K562 (cell line): ENCODE data around the gene RNF187. TPM values are rescaled to one million over a fixed set of nuclear protein-coding genes. Genes with fewer than 3 reads are reported as not detected.
A peak's percentile ranks its signal among the peaks of the same experiment; 100 is the strongest.

ENCODE experiments used
- BCOR ChIP-seq: fragments of 450-650 bp; IDR thresholded peaks from 2 replicates; pipeline ENCODE4 v1.6.1; 2016
- FUS ChIP-seq: fragments of 200-400 bp; formaldehyde crosslinking; optimal IDR thresholded peaks from 2 replicates; pipeline ENCODE3; 2017; ENCODE audit warnings: low read depth, low read length
- JUND ChIP-seq, 2 experiments: IDR thresholded peaks; 2 replicates in 1 of 2; 3 replicates in 1 of 2; pipeline ENCODE4 v1.6.1; 2011; ENCODE audit warnings: borderline replicate concordance in 2 of 2, low read depth in 2 of 2, low read length in 2 of 2, improper control_type of control experiment in 1 of 2, missing biosample characterization in 1 of 2, missing genetic modification characterization in 1 of 2, missing genetic modification reagents in 1 of 2
- KAT8 ChIP-seq: fragments of 450-650 bp; IDR thresholded peaks from 2 replicates; pipeline ENCODE4 v1.6.1; 2016; ENCODE audit warnings: low read depth, mild to moderate bottlenecking
- MEF2D ChIP-seq: conservative IDR thresholded peaks from 2 replicates; pipeline ENCODE4 v1.6.1; 2016; ENCODE audit warnings: low read depth, missing genetic modification characterization, missing compliant biosample characterization
- MXD1 ChIP-seq: fragments of 250-450 bp; sonication (Bioruptor Pico); IDR thresholded peaks from 2 replicates; pipeline ENCODE4 v1.8.0; 2021; ENCODE audit warnings: borderline replicate concordance, mild to moderate bottlenecking, moderate library complexity; ENCODE audit not compliant: poor library complexity, severe bottlenecking
- MYC ChIP-seq, 2 experiments: fragments of 250-450 bp in 1 of 2; sonication (Bioruptor Pico) in 1 of 2; IDR thresholded peaks; 2 replicates each; pipeline versions ENCODE4 v1.5.1 to v1.6.1; 2012 to 2021; ENCODE audit warnings: low read depth in 2 of 2, borderline replicate concordance in 1 of 2, improper control_type of control experiment in 1 of 2, low read length in 1 of 2, mild to moderate bottlenecking in 1 of 2, moderate library complexity in 1 of 2
- PKNOX1 ChIP-seq: fragments of 450-650 bp; IDR thresholded peaks from 2 replicates; pipeline ENCODE4 v1.6.1; 2016
- PRDM10 ChIP-seq: fragments of 450-650 bp; IDR thresholded peaks from 2 replicates; pipeline ENCODE4 v1.6.1; 2018; ENCODE audit not compliant: partially characterized antibody
- SPI1 ChIP-seq: IDR thresholded peaks from 2 replicates; pipeline ENCODE4 v1.6.1; 2011; ENCODE audit warnings: low read depth, low read length, control low read depth, borderline replicate concordance
- THRB ChIP-seq: fragments of 450-650 bp; formaldehyde crosslinking; conservative IDR thresholded peaks from 2 replicates; pipeline ENCODE4 v1.4.0; 2022; ENCODE audit warnings: mild to moderate bottlenecking, missing genetic modification characterization
- TSHZ1 ChIP-seq: fragments of 250-450 bp; sonication (Bioruptor Pico); IDR thresholded peaks from 2 replicates; pipeline ENCODE4 v1.4.0; 2020; ENCODE audit warnings: mild to moderate bottlenecking, moderate library complexity
- ZC3H11A ChIP-seq: IDR thresholded peaks from 2 replicates; pipeline ENCODE4 v1.6.1; 2012; ENCODE audit warnings: low read depth, low read length, improper control_type of control experiment
- ZNF586 ChIP-seq: fragments of 450-650 bp; formaldehyde crosslinking; conservative IDR thresholded peaks from 2 replicates; pipeline ENCODE4 v1.4.0; 2020; ENCODE audit warnings: mild to moderate bottlenecking, moderate library complexity
- polyA plus RNA-seq, 8 experiments: library from polyadenylated mRNA; depleted of rRNA in 4 of 8; stranded (reverse) in 5 of 8; unstranded in 3 of 8; fragments of >200 nt; fragmentation: Nextera tagmentation in 2 of 8; fragmentation: Illumina TruSeq in 1 of 8; extraction: Ambion mirVana in 2 of 8; extraction: Trizol in 1 of 8; gene quantifications; 2 replicates each; pipeline versions ENCODE4 v1.2.1 to v1.2.3, GENCODE V29; 2011 to 2014; ENCODE audit warnings: inconsistent platforms in 1 of 8, missing spikeins in 1 of 8
- total RNA-seq, 7 experiments: library from RNA; depleted of rRNA in 6 of 7; stranded (reverse); fragments of >200 nt in 6 of 7; fragmentation: Illumina TruSeq in 2 of 7; extraction: Trizol in 2 of 7; gene quantifications; 2 replicates each; pipeline versions ENCODE4 v1.2.1 to v1.2.3, GENCODE V29; 2011 to 2021; ENCODE audit warnings: low replicate concordance in 1 of 7

The RNF187 gene
- total and polyA plus RNA-seq, 9 of the 15 experiments (the other 6 are each of a cell fraction or from before 2014, with no cell fraction given) = 2.3 to 119 (median 41.9) TPM

GRCh38 chr1:228463559-228464455, 23.4 kb upstream of the RNF187 start (continued):
- no peak for TF ChIP-seq ZNF586 (CRISPR knock-in tag)
- TF ChIP-seq SPI1 = 0 out of 2 replicates have a peak, but pooled peaks have one; percentile 24
- no peak for TF ChIP-seq MXD1
- TF ChIP-seq PRDM10 = peak; percentile 93
- TF ChIP-seq MEF2D (tag) = peak; percentile 32; the same call in 1 of the 2 replicates
- TF ChIP-seq MYC (IDR thresholded peaks at IDR 0.05; ENCODE audit: low read depth, low read length) = peak; percentile 90
- peak; percentile 70 for TF ChIP-seq MYC (CRISPR knock-in tag; IDR thresholded peaks at IDR 0.05; ENCODE audit: borderline replicate concordance, low read depth)
- TF ChIP-seq FUS = no peak
- no peak for TF ChIP-seq THRB (CRISPR knock-in tag)
- peak; percentile 7; the same call in 1 of the 2 replicates for TF ChIP-seq PKNOX1
- peak; percentile 67 for TF ChIP-seq JUND (IDR thresholded peaks at IDR 0.05; ENCODE audit: borderline replicate concordance, low read depth, low read length)
- peak; percentile 55; the same call in 2 of the 3 replicates for TF ChIP-seq JUND (tag; IDR thresholded peaks at IDR 0.05; ENCODE audit: borderline replicate concordance, low read depth, low read length)
- no peak for TF ChIP-seq KAT8
- no peak; the same call in 1 of the 2 replicates for TF ChIP-seq ZC3H11A
- no peak for TF ChIP-seq TSHZ1
- peak; percentile 91 for TF ChIP-seq BCOR
